Measurements from ENCODE around the gene PDZD2. TPM values are rescaled to one million over a fixed set of nuclear protein-coding genes. Genes with fewer than 3 reads are reported as not detected.

The PDZD2 gene
- total RNA-seq, 1 experiment from 2014 or later, result 2.2 TPM

GRCh38 chr5:31805785-31806400, 167.0 kb downstream of the PDZD2 start:
- H3K27ac ChIP-seq (ENCODE audit: low read depth, low read length, poor library complexity, severe bottlenecking), result no peak overlapping the region

GRCh38 chr5:31806561-31806960, 167.6 kb downstream of the PDZD2 start:
- intact Hi-C loops (cut with micrococcal nuclease; ENCODE audit: unreplicated experiment), result loop anchor here (5.0 kb wide), 1 partner anchor 154 kb away; no protein-coding TSS in a partner anchor
- TF ChIP-seq EZH2 (IDR thresholded peaks at IDR 0.05; ENCODE audit: borderline replicate concordance, low read depth, low read length, poor library complexity, severe bottlenecking) (no peak), CTCF (conservative IDR thresholded peaks at IDR 0.05; ENCODE audit: low read depth, low read length) (no peak)
- no peak overlapping the region for H3K4me3 ChIP-seq (ENCODE audit: low read depth, low read length, poor library complexity, severe bottlenecking)
- POLR2A ChIA-PET (ENCODE audit: low non-redundant PET), result interaction anchor here (0.7 kb wide), 1 partner anchor 695 kb away, joined by 8 read pairs; no protein-coding TSS in a partner anchor
- BruUV-seq (replicated peaks), result no TSS peak
- H3K9me3 ChIP-seq (ENCODE audit: low read depth, low read length, poor library complexity, severe bottlenecking), result no peaks in the 10 kb centered on the region
- CTCF ChIA-PET, result no interaction called here
- DNase-seq (ENCODE audit: low spot score), result no peak
- H3K27ac ChIP-seq (ENCODE audit: low read depth, low read length, poor library complexity, severe bottlenecking), result no peak overlapping the region
- no peaks in the 10 kb centered on the region for H3K4me1 ChIP-seq (ENCODE audit: insufficient read depth, low read length, poor library complexity, severe bottlenecking)
- H3K27me3 ChIP-seq (replicated peaks; ENCODE audit: insufficient read depth, low read depth, low read length, poor library complexity), result peaks cover 12% of the 10 kb centered on the region
- no peaks in the 10 kb centered on the region for H3K36me3 ChIP-seq (ENCODE audit: insufficient read depth, low read length, poor library complexity, severe bottlenecking)

More at GRCh38 chr5:31805785-31806400, 167.0 kb downstream of the PDZD2 start:
- H3K36me3 ChIP-seq (ENCODE audit: insufficient read depth, low read length, poor library complexity, severe bottlenecking), result no peaks in the 10 kb centered on the region
- BruUV-seq (replicated peaks), result no TSS peak
- no peaks in the 10 kb centered on the region for H3K4me1 ChIP-seq (ENCODE audit: insufficient read depth, low read length, poor library complexity, severe bottlenecking)
- no peak overlapping the region for H3K4me3 ChIP-seq (ENCODE audit: low read depth, low read length, poor library complexity, severe bottlenecking)
- intact Hi-C loops (cut with micrococcal nuclease; ENCODE audit: unreplicated experiment), result loop anchor here (5.0 kb wide), 1 partner anchor 154 kb away; no protein-coding TSS in a partner anchor
- no peaks in the 10 kb centered on the region for H3K9me3 ChIP-seq (ENCODE audit: low read depth, low read length, poor library complexity, severe bottlenecking)
- POLR2A ChIA-PET (ENCODE audit: low non-redundant PET), result no interaction called here
- TF ChIP-seq EZH2 (IDR thresholded peaks at IDR 0.05; ENCODE audit: borderline replicate concordance, low read depth, low read length, poor library complexity, severe bottlenecking), result no peak
- TF ChIP-seq CTCF (conservative IDR thresholded peaks at IDR 0.05; ENCODE audit: low read depth, low read length), result no peak
- no peak for DNase-seq (ENCODE audit: low spot score)
- peaks cover 12% of the 10 kb centered on the region for H3K27me3 ChIP-seq (replicated peaks; ENCODE audit: insufficient read depth, low read depth, low read length, poor library complexity)
- CTCF ChIA-PET, result no interaction called here

GRCh38 chr5:31807789-31808540, 169.0 kb downstream of the PDZD2 start:
- BruUV-seq (replicated peaks), result no TSS peak
- ChIA-PET POLR2A (ENCODE audit: low non-redundant PET) (no interaction called here), CTCF (interaction anchor here (0.5 kb wide), 1 partner anchor 226 kb away, joined by 3 read pairs; no protein-coding TSS in a partner anchor)
- H3K27ac ChIP-seq (ENCODE audit: low read depth, low read length, poor library complexity, severe bottlenecking), result no peak overlapping the region
- no peak for DNase-seq (ENCODE audit: low spot score)
- H3K36me3 ChIP-seq (ENCODE audit: insufficient read depth, low read length, poor library complexity, severe bottlenecking), result no peaks in the 10 kb centered on the region
- H3K9me3 ChIP-seq (ENCODE audit: low read depth, low read length, poor library complexity, severe bottlenecking), result no peaks in the 10 kb centered on the region
- intact Hi-C loops (cut with micrococcal nuclease; ENCODE audit: unreplicated experiment), result loop anchor here (2.0 to 5.0 kb wide), 2 partner anchors 156 to 227 kb away; no protein-coding TSS in a partner anchor
- no peaks in the 10 kb centered on the region for H3K4me1 ChIP-seq (ENCODE audit: insufficient read depth, low read length, poor library complexity, severe bottlenecking)
- H3K4me3 ChIP-seq (ENCODE audit: low read depth, low read length, poor library complexity, severe bottlenecking), result no peak overlapping the region
- peaks cover 12% of the 10 kb centered on the region for H3K27me3 ChIP-seq (replicated peaks; ENCODE audit: insufficient read depth, low read depth, low read length, poor library complexity)
- TF ChIP-seq EZH2 (IDR thresholded peaks at IDR 0.05; ENCODE audit: borderline replicate concordance, low read depth, low read length, poor library complexity, severe bottlenecking) (no peak), CTCF (conservative IDR thresholded peaks at IDR 0.05; ENCODE audit: low read depth, low read length) (no peak)
